Measurements from ENCODE around the gene MRM3.
"Not testable (repeated sequence)": the region's sequence is repeated elsewhere in the genome, so short reads cannot be mapped to it uniquely, and the experiment has no call there.

The MRM3 gene

GRCh38 chr17:828761-829160 lies 46.6 kb downstream of the MRM3 start:
- no peak for DNase-seq

GRCh38 chr17:829614-830013 lies 47.5 kb downstream of the MRM3 start:
- not testable (repeated sequence) for DNase-seq

DNA sequence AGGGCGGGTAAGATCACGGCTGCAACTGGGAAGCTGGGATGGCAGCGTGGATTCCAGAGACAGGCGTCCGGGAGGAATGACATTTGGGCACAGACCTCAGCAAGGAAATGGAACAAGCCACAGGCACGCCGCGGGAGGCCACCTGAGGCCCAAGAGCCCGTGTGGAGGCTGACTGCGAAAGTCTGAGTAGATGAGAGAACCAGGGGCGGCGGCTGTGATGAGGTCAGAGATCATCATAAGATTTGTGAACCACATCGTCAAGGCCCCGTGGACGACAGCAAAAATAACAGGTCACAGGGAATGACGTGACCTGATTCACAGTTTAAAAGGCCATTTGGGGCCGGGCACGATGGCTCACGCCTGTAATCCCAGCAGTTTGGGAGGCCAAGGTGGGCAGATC lies 48.2 kb downstream of the MRM3 start:
- no peak for DNase-seq

DNA sequence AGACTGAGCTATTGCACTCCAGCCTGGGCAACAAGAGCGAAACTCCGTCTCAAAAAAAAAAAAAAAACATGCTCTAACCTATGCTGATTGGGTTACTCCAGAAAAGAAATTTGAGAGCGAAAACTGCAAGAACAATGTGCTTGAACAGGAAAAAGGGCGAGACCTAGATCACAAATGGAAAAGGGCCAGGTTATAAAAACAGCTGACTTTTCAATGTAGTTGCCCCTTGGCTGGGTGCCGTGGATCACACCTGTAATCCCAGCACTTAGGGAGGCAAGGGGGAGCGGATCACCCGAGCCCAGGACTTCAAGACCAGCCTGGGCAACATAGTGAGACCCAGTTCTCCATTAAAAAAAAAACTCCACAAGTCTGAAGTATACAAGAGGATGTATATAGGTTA lies 48.8 kb downstream of the MRM3 start:
- no peak for DNase-seq

- no peak for DNase-seq
Measured at GRCh38 chr17:834136-834535, 52.0 kb downstream of the MRM3 start.

DNA sequence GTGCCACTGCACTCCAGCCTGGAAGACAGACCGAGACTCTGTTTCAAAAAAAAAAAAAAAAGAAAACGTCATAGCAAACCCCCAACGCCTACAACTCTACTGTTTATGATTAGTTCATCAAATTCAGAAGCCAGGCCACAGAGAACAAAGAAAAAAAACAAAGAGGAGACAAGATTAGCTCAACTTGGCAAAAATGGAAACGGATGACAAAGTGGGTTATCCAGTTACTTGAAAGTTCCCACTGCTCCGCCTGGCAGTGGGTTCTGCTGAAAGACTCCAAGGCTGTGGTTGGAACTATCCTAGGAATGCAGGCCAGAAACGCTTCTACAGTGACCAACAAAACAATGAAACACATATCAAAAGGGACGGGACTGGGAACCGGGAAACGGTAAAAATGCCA lies 53.1 kb downstream of the MRM3 start:
- DNase-seq, result no peak

DNA sequence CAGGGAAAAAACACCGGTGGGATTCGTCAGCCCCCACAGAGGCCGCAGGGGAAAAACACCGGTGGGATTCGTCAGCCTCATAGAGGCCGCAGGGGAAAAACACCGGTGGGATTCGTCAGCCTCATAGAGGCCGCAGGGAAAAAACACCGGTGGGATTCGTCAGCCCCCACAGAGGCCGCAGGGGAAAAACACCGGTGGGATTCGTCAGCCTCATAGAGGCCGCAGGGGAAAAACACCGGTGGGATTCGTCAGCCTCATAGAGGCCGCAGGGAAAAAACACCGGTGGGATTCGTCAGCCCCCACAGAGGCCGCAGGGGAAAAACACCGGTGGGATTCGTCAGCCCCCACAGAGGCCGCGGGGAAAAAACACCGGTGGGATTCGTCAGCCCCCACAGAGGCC lies 53.6 kb downstream of the MRM3 start:
- not testable (repeated sequence) for DNase-seq

GRCh38 chr17:836151-836550 lies 54.0 kb downstream of the MRM3 start:
- DNase-seq, result no peak

DNA sequence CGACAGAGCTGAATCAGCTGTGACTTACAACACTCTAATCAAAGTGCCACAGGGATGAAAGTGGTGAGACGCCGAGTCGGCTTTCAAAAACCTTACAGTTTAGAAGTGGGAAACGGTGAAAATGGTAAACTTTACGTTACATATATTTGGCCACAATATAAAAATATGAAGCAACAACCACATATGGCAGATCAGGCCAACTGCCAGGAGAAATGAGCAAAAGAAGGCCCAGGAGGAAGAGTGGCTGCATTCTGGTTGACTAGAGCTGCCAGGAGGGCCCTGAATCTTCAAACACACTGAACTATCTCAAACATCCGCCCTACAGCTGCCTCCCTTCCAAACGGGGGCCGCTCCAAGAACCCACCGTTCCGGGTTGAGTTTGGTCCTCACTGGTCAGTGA lies 56.3 kb downstream of the MRM3 start:
- DNase-seq, result no peak

GRCh38 chr17:841313-841712 lies 59.2 kb downstream of the MRM3 start:
- no peak for DNase-seq

Data from DMS 273 treated with DMSO at 0.1 percent for 48 hours (cell line).